Gastrocnemius medialis (tissue), 4 donors: ENCODE data around the gene SOST.

ENCODE experiments used
- CTCF ChIP-seq, 5 experiments: fragments of 450-650 bp in 3 of 5; fragments of 200-600 bp in 2 of 5; sonication (generic) in 2 of 5; IDR thresholded peaks in 4 of 5; conservative IDR thresholded peaks in 1 of 5; 1 replicate in 4 of 5; 2 replicates in 1 of 5; pipeline ENCODE4 v1.5.1; 2016 to 2019; ENCODE audit warnings: antibody characterized with exemption in 5 of 5, mild to moderate bottlenecking in 3 of 5, moderate library complexity in 3 of 5
- POLR2A ChIP-seq, 2 donors: fragments of 450-650 bp; IDR thresholded peaks; one replicate each; pipeline ENCODE4 v1.6.1; 2017; ENCODE audit warnings: antibody characterized with exemption in 2 of 2, mild to moderate bottlenecking in 2 of 2, moderate library complexity in 2 of 2

- no peak for TF ChIP-seq CTCF (IDR thresholded peaks at IDR 0.05 in 4 of 5, conservative IDR thresholded peaks at IDR 0.05 in 1 of 5)
- TF ChIP-seq POLR2A (IDR thresholded peaks at IDR 0.05) = no peak
These were observed 22.2 kb downstream of the SOST start for GRCh38 chr17:43736389-43736788.
